Natural killer cell (primary cell): ENCODE data around the gene NNMT. TPM values are rescaled to one million over a fixed set of nuclear protein-coding genes. Genes with fewer than 3 reads are reported as not detected.
A peak's percentile ranks its signal among the peaks of the same experiment; 100 is the strongest.

Source experiments
- ATAC-seq, 3 donors: fragments of 150-1000 bp in 2 of 3; fragments of 200-7000 bp in 1 of 3; cut with Tn5 transposase; 1 replicate in 1 of 3; 2 replicates in 2 of 3; pipeline ENCODE4 v1.10.0; 2021; ENCODE audit warnings: mild to moderate bottlenecking in 2 of 3, moderate library complexity in 2 of 3
- DNase-seq, 2 donors: peaks; one replicate each; pipeline versions ENCODE4 v3.0.0 to v3.0.0-alpha.2; 2013 to 2021; ENCODE audit warnings: mixed read lengths in 1 of 2
- H3K27ac ChIP-seq: one replicate; pipeline ENCODE4 v1.5.1; 2013; ENCODE audit warnings: mild to moderate bottlenecking, low read length
- H3K27me3 ChIP-seq: one replicate; pipeline ENCODE4 v1.6.1; 2013; ENCODE audit warnings: low read length; ENCODE audit not compliant: control insufficient read depth, insufficient read depth
- H3K36me3 ChIP-seq: one replicate; pipeline ENCODE4 v1.6.1; 2013; ENCODE audit warnings: low read length; ENCODE audit not compliant: control insufficient read depth, insufficient read depth
- H3K4me1 ChIP-seq: one replicate; pipeline ENCODE4 v1.6.1; 2013; ENCODE audit warnings: low read length; ENCODE audit not compliant: control insufficient read depth, insufficient read depth
- H3K4me3 ChIP-seq: one replicate; pipeline ENCODE4 v1.5.1; 2013; ENCODE audit warnings: low read length
- H3K9me3 ChIP-seq: one replicate; pipeline ENCODE4 v1.6.1; 2013; ENCODE audit warnings: low read length; ENCODE audit not compliant: control insufficient read depth, insufficient read depth
- H3K27ac Mint-ChIP-seq, 2 donors: one replicate each; pipeline ENCODE4 v1.8.0; 2022; ENCODE audit warnings: mild to moderate bottlenecking in 2 of 2, mixed read lengths in 2 of 2, moderate library complexity in 1 of 2
- H3K27me3 Mint-ChIP-seq, 2 donors: one replicate each; pipeline ENCODE4 v1.8.0; 2022; ENCODE audit warnings: low read depth in 2 of 2, mixed read lengths in 2 of 2
- H3K36me3 Mint-ChIP-seq: one replicate; pipeline ENCODE4 v1.8.0; 2022; ENCODE audit warnings: mixed read lengths
- H3K4me1 Mint-ChIP-seq, 2 donors: one replicate each; pipeline ENCODE4 v1.8.0; 2022; ENCODE audit warnings: mixed read lengths in 2 of 2
- H3K4me3 Mint-ChIP-seq: one replicate; pipeline ENCODE4 v1.8.0; 2022; ENCODE audit warnings: mild to moderate bottlenecking, moderate library complexity, mixed read lengths
- H3K9me3 Mint-ChIP-seq, 2 donors: one replicate each; pipeline ENCODE4 v1.8.0; 2022; ENCODE audit warnings: mixed read lengths in 2 of 2
- CTCF ChIP-seq: fragments of 200-600 bp; IDR thresholded peaks from one replicate; pipeline ENCODE4 v1.8.0; 2022; ENCODE audit warnings: antibody characterized with exemption
- WGBS: methylation state at CpG from one replicate; pipeline ENCODE4 v1.1.7; 2013; ENCODE audit warnings: missing lambda C conversion rate; ENCODE audit not compliant: insufficient coverage; 5-methylcytosine and 5-hydroxymethylcytosine counted together
- intact Hi-C: fragments of 100-400 bp; cut with micrococcal nuclease; formaldehyde crosslinking; loops from one replicate; pipeline ENCODE4 v1.14.2; 2022
- total RNA-seq, 4 donors: library from RNA; stranded (reverse); fragments of 120-200 nt in 1 of 4; gene quantifications; one replicate each; pipeline versions ENCODE4 v1.2.3 to v1.2.4, GENCODE V29; 2013 to 2022

Gene NNMT
- total RNA-seq, 3 donors from 2014 or later (not counting 1 experiment from before 2014, with no cell fraction given): 1.8 to 2.4 (median 2.0) TPM

GRCh38 chr11:114260483-114260882 is 35.7 kb upstream of the NNMT start:
- TF ChIP-seq CTCF: no peak
- H3K27me3 ChIP-seq: no peaks in the 10 kb centered on the region
- H3K9me3 ChIP-seq: no peaks in the 10 kb centered on the region
- peak overlapping the region in 1 of 2 donors; percentile 70 for H3K27ac Mint-ChIP-seq
- peaks cover 31% of the 10 kb centered on the region for H3K4me1 ChIP-seq
- ATAC-seq (peak in 1 of 3 donors; percentile 1), DNase-seq (no peak)
- H3K36me3 ChIP-seq: no peaks in the 10 kb centered on the region
- H3K4me3 ChIP-seq: no peak overlapping the region
- no peak overlapping the region for H3K4me3 Mint-ChIP-seq
- no peaks in the 10 kb centered on the region for H3K36me3 Mint-ChIP-seq
- H3K27ac ChIP-seq: no peak overlapping the region
- intact Hi-C loops: no loop called here
- H3K27me3 Mint-ChIP-seq: no peaks in the 10 kb centered on the region
- H3K9me3 Mint-ChIP-seq: no peaks in the 10 kb centered on the region
- 79% methylated on average over 9 of the region's 9 CpGs for WGBS
- H3K4me1 Mint-ChIP-seq: peaks cover 8 to 16% of the 10 kb centered on the region in 2 donors

GRCh38 chr11:114261791-114262190 is 34.4 kb upstream of the NNMT start:
- 86% methylated on average over 7 of the region's 7 CpGs for WGBS
- no peak for TF ChIP-seq CTCF
- ATAC-seq: no peak
- no peaks in the 10 kb centered on the region for H3K9me3 Mint-ChIP-seq
- DNase-seq: no peak
- Histone ChIP-seq H3K36me3 (no peaks in the 10 kb centered on the region), H3K9me3 (no peaks in the 10 kb centered on the region), H3K27me3 (no peaks in the 10 kb centered on the region), H3K4me1 (peaks cover 31% of the 10 kb centered on the region), H3K4me3 (no peak overlapping the region), H3K27ac (no peak overlapping the region)
- intact Hi-C loops: loop anchor here (1.0 kb wide), 4 partner anchors 202 to 365 kb away; partner anchors contain the start of gene ZBTB16
- peaks cover 8 to 16% of the 10 kb centered on the region in 2 donors for H3K4me1 Mint-ChIP-seq
- no peaks in the 10 kb centered on the region for H3K36me3 Mint-ChIP-seq
- no peak overlapping the region for H3K4me3 Mint-ChIP-seq
- H3K27ac Mint-ChIP-seq: no peak overlapping the region
- no peaks in the 10 kb centered on the region for H3K27me3 Mint-ChIP-seq

GRCh38 chr11:114262681-114263512 is 33.3 kb upstream of the NNMT start:
- no peak overlapping the region for H3K4me3 ChIP-seq
- H3K4me3 Mint-ChIP-seq: no peak overlapping the region
- no peaks in the 10 kb centered on the region for H3K9me3 ChIP-seq
- 35% methylated on average over 7 of the region's 9 CpGs for WGBS
- no peak overlapping the region for H3K27ac ChIP-seq
- H3K27me3 Mint-ChIP-seq: no peaks in the 10 kb centered on the region
- intact Hi-C loops: no loop called here
- H3K27ac Mint-ChIP-seq: no peak overlapping the region
- ATAC-seq (peak; percentile 33 to 70 (median 48)), DNase-seq (peak in 1 of 2 donors; percentile 59)
- TF ChIP-seq CTCF: peak; percentile 44
- H3K4me1 ChIP-seq: peaks cover 31% of the 10 kb centered on the region
- H3K4me1 Mint-ChIP-seq: peaks cover 8 to 9% of the 10 kb centered on the region in 2 donors
- H3K36me3 Mint-ChIP-seq: no peaks in the 10 kb centered on the region
- no peaks in the 10 kb centered on the region for H3K27me3 ChIP-seq
- no peaks in the 10 kb centered on the region for H3K36me3 ChIP-seq
- H3K9me3 Mint-ChIP-seq: no peaks in the 10 kb centered on the region
